HG03521 (cell line): ENCODE data around the gene ELANE.

ENCODE experiments used
- ATAC-seq: cut with Tn5 transposase; IDR thresholded peaks from one replicate; pipeline ENCODE4 v1.9.1; 2021; ENCODE audit warnings: mild to moderate bottlenecking, moderate library complexity; ENCODE audit not compliant: unreplicated experiment

Gene ELANE

DNA sequence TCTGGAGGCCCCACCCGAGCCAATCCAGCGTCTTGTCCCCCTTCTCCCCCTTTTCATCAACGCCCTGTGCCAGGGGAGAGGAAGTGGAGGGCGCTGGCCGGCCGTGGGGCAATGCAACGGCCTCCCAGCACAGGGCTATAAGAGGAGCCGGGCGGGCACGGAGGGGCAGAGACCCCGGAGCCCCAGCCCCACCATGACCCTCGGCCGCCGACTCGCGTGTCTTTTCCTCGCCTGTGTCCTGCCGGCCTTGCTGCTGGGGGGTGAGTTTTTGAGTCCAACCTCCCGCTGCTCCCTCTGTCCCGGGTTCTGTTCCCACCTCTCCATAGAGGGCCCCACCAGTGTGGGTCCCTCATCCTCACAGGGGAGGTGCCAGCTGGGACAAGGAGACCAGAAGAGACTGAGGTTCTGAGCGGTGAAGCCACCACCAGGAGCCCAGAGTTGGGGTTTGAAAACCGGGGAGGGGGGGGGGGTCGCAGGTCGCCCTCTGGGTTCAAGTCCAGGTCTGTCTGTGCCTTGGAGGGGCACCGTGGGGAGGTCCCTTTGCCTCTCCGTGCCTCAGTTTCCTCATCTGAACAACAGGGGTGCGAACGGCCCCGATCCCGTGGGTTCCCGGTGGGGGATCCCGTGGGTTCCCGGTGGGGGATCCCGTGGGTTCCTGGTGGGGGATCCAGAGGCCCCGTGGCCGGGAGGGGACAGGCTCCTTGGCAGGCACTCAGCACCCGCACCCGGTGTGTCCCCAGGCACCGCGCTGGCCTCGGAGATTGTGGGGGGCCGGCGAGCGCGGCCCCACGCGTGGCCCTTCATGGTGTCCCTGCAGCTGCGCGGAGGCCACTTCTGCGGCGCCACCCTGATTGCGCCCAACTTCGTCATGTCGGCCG is at the start of gene ELANE:
Gene ELANE (plus strand): TSS at position 168 of the 878 bp plus-strand sequence. CDS start 26 bp downstream, at position 194.
- ATAC-seq = no peak

DNA sequence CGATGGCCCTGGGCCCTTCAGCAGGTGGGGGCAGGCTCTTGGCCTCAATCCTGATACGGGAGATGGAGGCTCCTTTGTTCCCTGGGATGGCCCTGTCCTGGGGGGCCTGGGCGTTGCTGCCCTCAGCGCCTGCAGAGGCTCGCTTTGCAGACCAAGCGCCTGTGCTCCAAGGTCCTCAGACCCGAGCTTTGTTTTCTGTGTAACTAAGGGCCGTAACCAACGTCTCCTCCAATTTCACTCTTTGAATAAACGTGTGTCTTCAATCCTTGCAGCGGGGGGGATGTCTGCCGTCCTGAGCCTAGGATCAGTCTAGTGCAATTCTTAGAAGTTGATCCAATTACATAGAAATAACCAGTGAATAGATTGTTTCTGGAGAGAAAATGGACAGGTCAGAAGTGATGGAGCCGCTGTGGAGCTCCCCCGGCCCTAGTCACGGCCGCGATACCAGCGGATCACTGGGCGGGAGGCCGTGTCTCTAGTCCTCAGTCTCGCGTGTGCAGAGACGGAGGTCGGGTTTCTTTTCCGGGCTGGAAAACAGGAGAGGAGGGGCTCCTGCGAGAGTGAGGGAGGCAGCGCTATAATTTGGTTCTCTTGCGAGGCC is 49.5 kb upstream of the ELANE start:
- no peak for ATAC-seq

DNA sequence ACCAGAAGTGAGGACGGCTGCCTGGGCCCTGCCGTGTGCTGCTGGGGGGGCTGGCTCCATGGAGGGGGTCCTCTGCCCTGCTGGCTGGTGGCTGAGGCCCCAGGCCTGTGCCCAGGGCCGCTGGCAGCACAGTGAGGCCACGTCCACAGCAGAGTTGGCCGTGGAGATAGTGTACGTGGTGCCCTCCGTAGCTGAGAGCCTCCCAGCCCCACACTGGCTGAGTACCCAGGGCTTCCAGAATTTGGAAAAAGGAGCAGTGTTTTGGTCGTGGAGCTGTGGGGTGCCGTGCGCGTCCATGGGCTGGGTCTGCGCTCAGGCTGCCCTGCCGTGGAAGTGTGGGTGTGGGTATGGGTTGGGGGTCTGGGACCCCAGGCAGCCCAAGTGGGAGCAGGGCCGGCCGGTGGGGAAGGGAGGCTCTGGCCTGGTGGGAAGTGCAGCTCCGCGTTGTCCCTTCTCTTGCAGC is 49.0 kb upstream of the ELANE start:
- ATAC-seq = no peak

DNA sequence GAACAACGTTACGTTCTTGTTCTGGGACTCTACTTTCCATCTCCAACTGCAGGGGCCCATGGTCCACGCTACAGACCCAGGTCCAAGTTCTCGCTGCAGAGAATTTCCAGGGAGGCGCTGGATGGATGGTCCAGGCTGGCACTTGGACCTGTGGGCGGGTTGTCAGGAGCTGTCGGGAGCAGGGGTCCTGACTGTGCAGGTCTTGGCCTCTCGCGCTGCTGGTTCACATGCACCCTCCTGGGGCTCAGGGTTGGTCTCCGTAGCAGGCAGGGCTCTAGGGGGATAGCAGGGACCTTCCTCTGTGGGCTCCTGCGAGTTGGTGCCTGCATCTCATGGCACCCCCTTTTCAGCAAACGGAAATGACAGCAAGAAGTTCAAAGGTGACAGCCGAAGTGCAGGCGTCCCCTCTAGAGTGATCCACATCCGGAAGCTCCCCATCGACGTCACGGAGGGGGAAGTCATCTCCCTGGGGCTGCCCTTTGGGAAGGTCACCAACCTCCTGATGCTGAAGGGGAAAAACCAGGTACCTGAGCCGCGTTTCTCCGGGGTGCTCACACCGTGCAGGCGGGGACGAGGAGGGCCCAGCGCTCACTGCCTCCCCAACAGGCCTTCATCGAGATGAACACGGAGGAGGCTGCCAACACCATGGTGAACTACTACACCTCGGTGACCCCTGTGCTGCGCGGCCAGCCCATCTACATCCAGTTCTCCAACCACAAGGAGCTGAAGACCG is 48.3 kb upstream of the ELANE start:
- ATAC-seq = no peak

DNA sequence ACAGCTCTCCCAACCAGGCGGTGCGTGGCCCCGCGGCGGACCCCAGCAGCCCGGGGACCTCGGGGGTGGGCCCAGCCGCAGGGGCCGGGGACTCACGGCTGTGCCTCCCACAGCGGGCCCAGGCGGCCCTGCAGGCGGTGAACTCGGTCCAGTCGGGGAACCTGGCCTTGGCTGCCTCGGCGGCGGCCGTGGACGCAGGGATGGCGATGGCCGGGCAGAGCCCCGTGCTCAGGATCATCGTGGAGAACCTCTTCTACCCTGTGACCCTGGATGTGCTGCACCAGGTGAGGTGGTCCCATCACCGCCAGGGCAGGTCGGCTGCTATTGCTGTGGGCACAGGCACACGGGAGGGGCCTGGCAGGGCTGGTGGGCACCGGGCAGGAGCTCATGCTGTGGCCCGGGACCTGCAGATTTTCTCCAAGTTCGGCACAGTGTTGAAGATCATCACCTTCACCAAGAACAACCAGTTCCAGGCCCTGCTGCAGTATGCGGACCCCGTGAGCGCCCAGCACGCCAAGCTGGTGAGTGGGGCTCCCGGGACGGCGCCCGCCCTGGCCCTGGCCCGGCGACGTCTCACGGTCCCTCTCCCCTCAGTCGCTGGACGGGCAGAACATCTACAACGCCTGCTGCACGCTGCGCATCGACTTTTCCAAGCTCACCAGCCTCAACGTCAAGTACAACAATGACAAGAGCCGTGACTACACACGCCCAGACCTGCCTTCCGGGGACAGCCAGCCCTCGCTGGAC is 47.5 kb upstream of the ELANE start:
- no peak for ATAC-seq

DNA sequence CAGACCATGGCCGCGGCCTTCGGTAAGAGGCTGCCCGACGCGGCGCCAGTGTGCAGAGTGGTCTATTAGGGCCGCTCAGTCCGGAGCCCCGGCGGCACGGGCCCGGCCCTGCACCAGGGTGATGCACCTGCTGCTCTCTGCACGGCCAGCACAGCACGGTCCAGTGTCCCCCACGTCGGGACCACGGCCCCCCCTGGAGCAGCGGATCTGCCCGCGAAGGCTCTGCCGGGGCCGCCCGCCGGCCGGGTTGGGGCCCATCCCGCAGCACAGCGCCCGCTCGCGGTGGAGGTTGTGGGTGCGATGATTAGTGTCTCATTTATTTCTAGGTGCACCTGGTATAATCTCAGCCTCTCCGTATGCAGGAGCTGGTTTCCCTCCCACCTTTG is 46.9 kb upstream of the ELANE start:
- no peak for ATAC-seq

DNA sequence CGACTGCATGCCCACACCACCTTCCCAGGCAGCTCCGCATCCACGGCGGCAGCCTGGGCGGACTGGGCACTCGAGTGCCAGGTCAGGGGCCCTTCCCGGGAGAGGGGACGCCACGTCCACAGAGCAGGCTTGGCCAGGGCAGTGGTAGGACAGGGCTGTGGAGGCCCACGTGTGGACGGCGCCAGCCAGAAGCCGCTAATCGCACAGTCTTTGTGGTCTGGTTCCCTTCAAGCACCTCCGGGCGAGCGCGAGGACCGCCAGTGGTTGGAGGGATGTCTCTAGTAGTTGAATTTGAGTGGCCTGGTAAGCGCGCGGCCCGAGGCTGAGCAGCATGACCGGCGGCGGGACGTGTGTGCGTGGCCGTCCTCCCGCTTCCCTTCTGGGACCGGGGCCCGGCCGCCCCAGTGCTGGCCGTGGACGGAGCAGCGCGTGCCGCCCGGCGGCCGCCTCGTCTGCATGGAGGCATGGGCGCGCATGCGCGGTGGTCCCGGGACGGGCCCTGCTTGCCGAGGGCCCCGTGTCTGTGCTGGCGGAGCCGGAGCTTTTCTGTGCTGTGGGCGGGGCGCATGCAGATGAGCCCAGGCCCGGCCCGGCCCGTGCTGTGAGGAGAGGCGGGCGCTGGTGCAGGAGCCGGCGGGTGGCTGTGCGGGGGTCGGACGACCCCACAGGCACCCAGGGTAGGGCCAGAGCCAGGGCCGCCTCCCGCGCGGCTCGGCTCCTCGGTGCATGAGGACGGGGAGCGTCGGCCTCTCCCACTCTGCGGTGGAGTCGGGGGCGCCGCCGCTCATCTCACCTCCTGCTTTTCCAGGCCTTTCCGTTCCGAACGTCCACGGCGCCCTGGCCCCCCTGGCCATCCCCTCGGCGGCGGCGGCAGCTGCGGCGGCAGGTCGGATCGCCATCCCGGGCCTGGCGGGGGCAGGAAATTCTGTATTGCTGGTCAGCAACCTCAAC is 46.2 kb upstream of the ELANE start:
- ATAC-seq = no peak

DNA sequence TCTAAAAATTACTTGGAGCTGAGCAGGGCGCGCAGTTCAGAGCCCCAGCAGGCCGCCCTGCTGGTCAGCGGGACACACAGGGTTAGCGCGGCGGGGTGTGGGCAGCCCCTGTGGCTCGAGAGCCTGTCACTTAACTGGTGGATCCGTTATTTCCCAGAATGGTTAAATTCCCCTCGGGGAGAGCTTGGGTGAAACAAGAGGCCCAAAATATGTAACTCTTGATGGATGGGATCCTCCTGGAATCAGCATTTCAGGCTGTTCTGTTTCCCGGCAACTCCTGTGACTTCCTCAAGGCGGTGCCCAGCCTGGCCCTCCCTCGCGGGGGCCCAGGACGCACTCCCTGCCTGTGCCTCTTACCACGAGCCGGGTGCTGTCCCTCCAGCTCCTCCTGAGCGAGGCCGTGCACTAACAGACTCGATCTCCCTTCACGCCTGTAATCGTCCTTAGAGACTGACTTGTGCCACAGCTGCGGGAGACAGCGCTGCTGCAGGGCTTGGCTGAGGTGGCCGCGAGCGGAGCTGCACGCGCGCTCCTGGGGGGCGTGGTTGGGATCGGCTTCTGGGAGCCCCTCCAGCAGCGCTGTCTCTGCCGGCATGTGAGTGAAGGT is 45.2 kb upstream of the ELANE start:
- no peak for ATAC-seq

DNA sequence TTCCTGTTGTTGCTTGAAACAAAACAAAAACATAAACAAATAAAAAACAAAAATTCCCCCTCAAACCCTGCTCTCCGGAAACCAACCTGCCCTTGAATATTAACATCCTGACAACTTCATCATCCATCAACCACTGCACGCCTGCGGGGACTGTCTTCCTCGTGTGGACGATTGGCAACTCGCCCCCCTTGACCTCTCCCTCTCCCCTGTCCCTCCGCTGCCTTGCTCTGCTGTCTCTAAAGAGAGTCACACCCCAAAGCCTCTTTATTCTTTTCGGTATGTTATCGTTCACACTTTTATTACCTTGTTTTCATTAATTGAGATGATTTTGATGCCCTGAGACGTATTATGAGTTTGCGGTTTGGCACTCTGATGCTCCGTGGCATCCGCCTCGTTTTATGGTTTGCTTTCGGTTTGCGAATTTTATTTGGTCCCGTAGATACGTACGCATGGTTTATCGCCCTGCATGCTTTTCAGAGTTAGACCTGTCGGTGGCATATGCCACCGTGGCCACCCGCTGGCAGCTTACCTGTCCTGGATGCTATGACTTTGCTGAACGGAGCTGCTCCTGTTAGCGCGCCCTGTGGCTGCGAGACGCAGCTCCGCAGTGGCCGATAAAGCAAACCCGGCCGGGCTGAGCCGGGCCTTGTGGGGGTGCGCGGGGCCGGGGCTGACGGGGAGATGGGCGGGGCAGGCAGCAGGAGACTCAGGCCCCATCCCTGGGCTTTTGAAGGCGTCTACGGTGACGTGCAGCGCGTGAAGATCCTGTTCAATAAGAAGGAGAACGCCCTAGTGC is 44.3 kb upstream of the ELANE start:
- no peak for ATAC-seq

DNA sequence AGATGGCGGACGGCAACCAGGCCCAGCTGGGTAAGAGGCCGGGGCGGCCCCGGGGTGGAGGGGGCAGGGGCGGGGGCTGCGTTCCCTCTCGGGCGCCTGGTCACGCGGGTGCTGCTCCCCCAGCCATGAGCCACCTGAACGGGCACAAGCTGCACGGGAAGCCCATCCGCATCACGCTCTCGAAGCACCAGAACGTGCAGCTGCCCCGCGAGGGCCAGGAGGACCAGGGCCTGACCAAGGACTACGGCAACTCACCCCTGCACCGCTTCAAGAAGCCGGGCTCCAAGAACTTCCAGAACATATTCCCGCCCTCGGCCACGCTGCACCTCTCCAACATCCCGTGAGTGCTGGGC is 43.7 kb upstream of the ELANE start:
- ATAC-seq = no peak

DNA sequence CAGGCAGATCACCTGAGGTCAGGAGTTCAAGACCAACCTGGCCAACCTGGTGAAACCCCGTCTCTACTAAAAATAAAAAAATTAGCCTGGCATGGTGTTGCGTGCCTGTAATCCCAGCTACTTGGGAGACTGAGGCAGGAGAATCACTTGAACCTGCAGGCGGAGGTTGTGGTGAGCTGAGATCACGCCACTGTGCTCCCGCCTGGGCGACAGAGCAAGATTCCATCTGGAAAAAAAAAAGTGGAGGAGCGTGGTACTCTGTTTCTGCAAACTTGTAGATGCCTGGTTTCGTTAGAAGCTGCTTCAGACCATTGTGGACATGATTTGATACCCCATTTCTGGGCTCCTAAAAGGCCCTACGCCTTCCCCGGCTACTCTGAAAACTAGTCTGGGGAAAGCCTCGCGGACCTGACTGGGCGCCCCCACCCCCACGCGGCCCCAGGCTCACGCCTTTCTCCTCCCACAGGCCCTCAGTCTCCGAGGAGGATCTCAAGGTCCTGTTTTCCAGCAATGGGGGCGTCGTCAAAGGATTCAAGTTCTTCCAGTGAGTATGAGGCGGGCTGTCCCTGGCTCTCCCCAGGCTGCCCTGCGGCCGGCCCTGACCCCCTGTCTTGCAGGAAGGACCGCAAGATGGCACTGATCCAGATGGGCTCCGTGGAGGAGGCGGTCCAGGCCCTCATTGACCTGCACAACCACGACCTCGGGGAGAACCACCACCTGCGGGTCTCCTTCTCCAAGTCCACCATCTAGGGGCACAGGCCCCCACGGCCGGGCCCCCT is 41.8 kb upstream of the ELANE start:
- ATAC-seq = no peak

DNA sequence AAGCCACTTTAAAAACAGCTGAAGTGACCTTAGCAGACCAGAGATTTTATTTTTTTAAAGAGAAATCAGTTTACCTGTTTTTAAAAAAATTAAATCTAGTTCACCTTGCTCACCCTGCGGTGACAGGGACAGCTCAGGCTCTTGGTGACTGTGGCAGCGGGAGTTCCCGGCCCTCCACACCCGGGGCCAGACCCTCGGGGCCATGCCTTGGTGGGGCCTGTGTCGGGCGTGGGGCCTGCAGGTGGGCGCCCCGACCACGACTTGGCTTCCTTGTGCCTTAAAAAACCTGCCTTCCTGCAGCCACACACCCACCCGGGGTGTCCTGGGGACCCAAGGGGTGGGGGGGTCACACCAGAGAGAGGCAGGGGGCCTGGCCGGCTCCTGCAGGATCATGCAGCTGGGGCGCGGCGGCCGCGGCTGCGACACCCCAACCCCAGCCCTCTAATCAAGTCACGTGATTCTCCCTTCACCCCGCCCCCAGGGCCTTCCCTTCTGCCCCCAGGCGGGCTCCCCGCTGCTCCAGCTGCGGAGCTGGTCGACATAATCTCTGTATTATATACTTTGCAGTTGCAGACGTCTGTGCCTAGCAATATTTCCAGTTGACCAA is 41.1 kb upstream of the ELANE start:
- no peak for ATAC-seq

DNA sequence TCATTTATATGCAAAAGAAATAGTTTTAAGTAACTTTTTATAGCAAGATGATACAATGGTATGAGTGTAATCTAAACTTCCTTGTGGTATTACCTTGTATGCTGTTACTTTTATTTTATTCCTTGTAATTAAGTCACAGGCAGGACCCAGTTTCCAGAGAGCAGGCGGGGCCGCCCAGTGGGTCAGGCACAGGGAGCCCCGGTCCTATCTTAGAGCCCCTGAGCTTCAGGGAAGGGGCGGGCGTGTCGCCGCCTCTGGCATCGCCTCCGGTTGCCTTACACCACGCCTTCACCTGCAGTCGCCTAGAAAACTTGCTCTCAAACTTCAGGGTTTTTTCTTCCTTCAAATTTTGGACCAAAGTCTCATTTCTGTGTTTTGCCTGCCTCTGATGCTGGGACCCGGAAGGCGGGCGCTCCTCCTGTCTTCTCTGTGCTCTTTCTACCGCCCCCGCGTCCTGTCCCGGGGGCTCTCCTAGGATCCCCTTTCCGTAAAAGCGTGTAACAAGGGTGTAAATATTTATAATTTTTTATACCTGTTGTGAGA is 40.5 kb upstream of the ELANE start:
- no peak for ATAC-seq

DNA sequence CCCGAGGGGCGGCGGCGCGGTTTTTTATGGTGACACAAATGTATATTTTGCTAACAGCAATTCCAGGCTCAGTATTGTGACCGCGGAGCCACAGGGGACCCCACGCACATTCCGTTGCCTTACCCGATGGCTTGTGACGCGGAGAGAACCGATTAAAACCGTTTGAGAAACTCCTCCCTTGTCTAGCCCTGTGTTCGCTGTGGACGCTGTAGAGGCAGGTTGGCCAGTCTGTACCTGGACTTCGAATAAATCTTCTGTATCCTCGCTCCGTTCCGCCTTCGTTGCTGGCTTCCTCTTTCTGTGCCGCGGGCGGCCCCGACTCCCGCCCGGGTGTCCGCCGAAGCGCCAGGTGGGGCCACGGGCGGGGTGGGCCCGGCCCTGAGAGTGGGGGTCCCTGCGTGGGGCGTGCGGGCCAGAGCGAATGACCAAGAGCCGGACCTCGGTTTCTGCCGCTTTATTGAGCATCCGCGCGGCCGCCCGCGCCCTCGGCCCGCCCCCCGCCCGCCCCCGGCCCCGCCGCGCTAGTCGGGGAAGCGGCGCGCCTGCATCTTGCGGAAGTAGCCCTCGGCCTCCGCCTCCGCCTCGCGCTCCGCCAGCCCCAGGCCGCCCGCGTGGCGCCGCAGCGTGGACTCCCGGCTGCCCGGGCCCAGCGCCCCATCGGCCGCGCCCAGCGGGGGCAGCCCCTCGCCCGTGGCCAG is 39.9 kb upstream of the ELANE start:
- ATAC-seq = no peak

DNA sequence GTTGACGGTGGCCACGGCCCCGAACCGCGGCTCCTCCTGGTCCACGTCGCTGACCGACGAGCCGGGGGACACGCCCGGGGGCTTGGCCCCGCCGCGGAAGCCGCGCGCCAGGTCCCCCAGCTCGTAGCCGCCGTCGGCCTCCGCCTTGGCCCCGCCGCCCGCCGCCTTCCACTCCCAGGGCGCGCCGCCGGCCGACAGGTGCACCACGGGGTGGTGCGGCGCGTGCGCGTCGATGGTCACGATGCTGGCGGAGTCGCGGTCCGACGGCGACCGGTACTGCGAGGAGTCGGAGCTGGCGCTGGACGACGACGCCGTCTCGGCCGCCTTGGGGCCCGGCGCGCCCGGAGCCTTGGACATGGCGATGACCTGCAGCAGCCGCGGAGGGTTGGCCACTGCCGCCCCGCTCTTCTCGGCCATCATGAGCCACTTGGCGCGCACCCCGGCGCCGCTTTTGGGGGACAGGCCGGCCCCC is 39.3 kb upstream of the ELANE start:
- ATAC-seq = no peak
